Measurements from ENCODE around the gene CXCL13. TPM values are rescaled to one million over a fixed set of nuclear protein-coding genes. Genes with fewer than 3 reads are reported as not detected.

The CXCL13 gene
- total RNA-seq, 2 donors from 2014 or later: not detected

DNA sequence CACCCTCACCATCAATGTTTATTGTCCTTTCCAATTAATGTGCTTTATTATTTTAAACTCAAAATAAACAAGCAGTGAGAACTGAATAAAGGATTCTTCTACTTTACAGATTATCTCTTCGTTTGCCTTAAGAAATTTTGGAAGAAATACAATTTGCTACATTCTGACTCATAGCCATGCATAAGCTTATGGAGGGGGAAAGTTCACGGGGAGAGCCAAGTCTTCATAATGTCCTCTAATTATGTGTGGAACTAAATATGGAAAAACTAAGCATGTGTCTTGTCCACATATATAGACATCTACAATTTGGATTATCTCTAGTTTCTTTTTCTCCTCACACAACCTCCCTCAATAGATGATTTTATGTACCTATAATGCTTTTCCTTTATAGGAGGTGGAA, 17.5 kb downstream of the CXCL13 start:
- no peak for DNase-seq
- intact Hi-C loops (cut with DNase I): no loop called here

GRCh38 chr4:77624213-77624612, 18.6 kb downstream of the CXCL13 start:
- DNase-seq: no peak
- no peaks in the 10 kb centered on the region for H3K27me3 ChIP-seq
- TF ChIP-seq, protein P1, sequence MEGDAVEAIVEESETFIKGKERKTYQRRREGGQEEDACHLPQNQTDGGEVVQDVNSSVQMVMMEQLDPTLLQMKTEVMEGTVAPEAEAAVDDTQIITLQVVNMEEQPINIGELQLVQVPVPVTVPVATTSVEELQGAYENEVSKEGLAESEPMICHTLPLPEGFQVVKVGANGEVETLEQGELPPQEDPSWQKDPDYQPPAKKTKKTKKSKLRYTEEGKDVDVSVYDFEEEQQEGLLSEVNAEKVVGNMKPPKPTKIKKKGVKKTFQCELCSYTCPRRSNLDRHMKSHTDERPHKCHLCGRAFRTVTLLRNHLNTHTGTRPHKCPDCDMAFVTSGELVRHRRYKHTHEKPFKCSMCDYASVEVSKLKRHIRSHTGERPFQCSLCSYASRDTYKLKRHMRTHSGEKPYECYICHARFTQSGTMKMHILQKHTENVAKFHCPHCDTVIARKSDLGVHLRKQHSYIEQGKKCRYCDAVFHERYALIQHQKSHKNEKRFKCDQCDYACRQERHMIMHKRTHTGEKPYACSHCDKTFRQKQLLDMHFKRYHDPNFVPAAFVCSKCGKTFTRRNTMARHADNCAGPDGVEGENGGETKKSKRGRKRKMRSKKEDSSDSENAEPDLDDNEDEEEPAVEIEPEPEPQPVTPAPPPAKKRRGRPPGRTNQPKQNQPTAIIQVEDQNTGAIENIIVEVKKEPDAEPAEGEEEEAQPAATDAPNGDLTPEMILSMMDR (IDR thresholded peaks at IDR 0.05): no peak
- TF ChIP-seq POLR2A (IDR thresholded peaks at IDR 0.05): no peak
- H3K9me3 ChIP-seq: no peaks in the 10 kb centered on the region
- H3K27ac ChIP-seq: peak overlapping the region in 2 of 4 donors; percentile 18 to 37
- WGBS, 2 donors: 45 to 46% methylated on average over 4 of the region's 4 CpGs
- H3K36me3 ChIP-seq (replicated peaks in 1 of 2; ENCODE audit: insufficient read depth in 1 of 2, low read depth in 2 of 2): no peaks in the 10 kb centered on the region
- intact Hi-C loops (cut with DNase I): no loop called here
- no peak overlapping the region for H3K4me3 ChIP-seq
- H3K4me1 ChIP-seq: peaks cover 34% of the 10 kb centered on the region
- no peak for ATAC-seq

More for the DNA sequence above, 17.5 kb downstream of the CXCL13 start:
- peaks cover 44% of the 10 kb centered on the region for H3K4me1 ChIP-seq
- TF ChIP-seq POLR2A (IDR thresholded peaks at IDR 0.05): no peak
- TF ChIP-seq, protein P1 (IDR thresholded peaks at IDR 0.05): no peak
- no peaks in the 10 kb centered on the region for H3K36me3 ChIP-seq (replicated peaks in 1 of 2; ENCODE audit: insufficient read depth in 1 of 2, low read depth in 2 of 2)
- no peak overlapping the region for H3K27ac ChIP-seq
- H3K27me3 ChIP-seq: no peaks in the 10 kb centered on the region
- ATAC-seq: no peak
- WGBS, 2 donors: 84 to 88% methylated on average over 2 of the region's 2 CpGs
- no peaks in the 10 kb centered on the region for H3K9me3 ChIP-seq
- no peak overlapping the region for H3K4me3 ChIP-seq

GRCh38 chr4:77625485-77625884, 19.9 kb downstream of the CXCL13 start:
- intact Hi-C loops (cut with DNase I): no loop called here
- Histone ChIP-seq H3K4me1 (peaks cover 21% of the 10 kb centered on the region), H3K27me3 (no peaks in the 10 kb centered on the region), H3K9me3 (no peaks in the 10 kb centered on the region), H3K27ac (no peak overlapping the region), H3K4me3 (no peak overlapping the region), H3K36me3 (replicated peaks in 1 of 2; ENCODE audit: insufficient read depth in 1 of 2, low read depth in 2 of 2) (no peaks in the 10 kb centered on the region)
- ATAC-seq (no peak), DNase-seq (no peak)
- 79 to 87% methylated on average over 5 of the region's 5 CpGs for WGBS, 2 donors
- TF ChIP-seq POLR2A (IDR thresholded peaks at IDR 0.05): no peak
- TF ChIP-seq, protein P1 (IDR thresholded peaks at IDR 0.05): no peak

DNA sequence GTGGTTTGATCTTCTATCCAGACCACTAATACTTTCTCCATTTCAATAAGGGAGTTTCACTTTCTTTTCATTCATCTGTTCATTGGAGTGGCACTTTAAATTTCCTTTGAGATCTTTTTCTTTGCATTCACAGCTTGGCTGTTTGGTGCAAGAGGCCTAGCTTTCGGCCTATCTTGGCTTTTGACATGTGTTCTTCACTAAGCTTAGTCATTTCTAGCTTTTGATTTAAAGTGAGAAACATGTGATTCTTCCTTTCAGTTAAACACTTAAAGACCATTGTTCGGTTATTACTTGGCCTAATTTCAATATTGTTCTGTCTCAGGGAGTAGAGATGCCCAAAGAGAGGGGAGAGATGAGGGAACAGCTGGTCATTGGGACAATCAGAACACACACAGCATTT, 24.3 kb downstream of the CXCL13 start:
- H3K27me3 ChIP-seq: no peaks in the 10 kb centered on the region
- DNase-seq: no peak
- WGBS, 2 donors: 78 to 92% methylated on average over 2 of the region's 2 CpGs
- ATAC-seq: no peak
- intact Hi-C loops (cut with DNase I): no loop called here
- H3K4me3 ChIP-seq: no peak overlapping the region
- no peaks in the 10 kb centered on the region for H3K9me3 ChIP-seq
- no peaks in the 10 kb centered on the region for H3K36me3 ChIP-seq (replicated peaks in 1 of 2; ENCODE audit: insufficient read depth in 1 of 2, low read depth in 2 of 2)
- H3K4me1 ChIP-seq: no peaks in the 10 kb centered on the region
- H3K27ac ChIP-seq: no peak overlapping the region
- TF ChIP-seq, protein P1 (IDR thresholded peaks at IDR 0.05): no peak
- TF ChIP-seq POLR2A (IDR thresholded peaks at IDR 0.05): no peak

- TF ChIP-seq, protein P1 (IDR thresholded peaks at IDR 0.05): no peak
- TF ChIP-seq POLR2A (IDR thresholded peaks at IDR 0.05): no peak
- DNase-seq: no peak
- no peak overlapping the region for H3K27ac ChIP-seq
- no peaks in the 10 kb centered on the region for H3K36me3 ChIP-seq (replicated peaks in 1 of 2; ENCODE audit: insufficient read depth in 1 of 2, low read depth in 2 of 2)
- H3K4me3 ChIP-seq: no peak overlapping the region
- H3K9me3 ChIP-seq: no peaks in the 10 kb centered on the region
- no peaks in the 10 kb centered on the region for H3K27me3 ChIP-seq
- no peaks in the 10 kb centered on the region for H3K4me1 ChIP-seq
- no peak for ATAC-seq
- intact Hi-C loops (cut with DNase I): no loop called here
- WGBS, 2 donors: 50 to 91% methylated on average over 1 of the region's 1 CpG
Observed at GRCh38 chr4:77631276-77631675, 25.7 kb downstream of the CXCL13 start.

All from body of pancreas (tissue), 4 donors.